Gastrocnemius medialis (tissue), 4 donors: Measurements from ENCODE around the gene ATF1.

Experiments used
- CTCF ChIP-seq, 5 experiments: fragments of 450-650 bp in 3 of 5; fragments of 200-600 bp in 2 of 5; sonication (generic) in 2 of 5; IDR thresholded peaks in 4 of 5; conservative IDR thresholded peaks in 1 of 5; 1 replicate in 4 of 5; 2 replicates in 1 of 5; pipeline ENCODE4 v1.5.1; 2016 to 2019; ENCODE audit warnings: antibody characterized with exemption in 5 of 5, mild to moderate bottlenecking in 3 of 5, moderate library complexity in 3 of 5
- POLR2A ChIP-seq, 2 donors: fragments of 450-650 bp; IDR thresholded peaks; one replicate each; pipeline ENCODE4 v1.6.1; 2017; ENCODE audit warnings: antibody characterized with exemption in 2 of 2, mild to moderate bottlenecking in 2 of 2, moderate library complexity in 2 of 2

DNA sequence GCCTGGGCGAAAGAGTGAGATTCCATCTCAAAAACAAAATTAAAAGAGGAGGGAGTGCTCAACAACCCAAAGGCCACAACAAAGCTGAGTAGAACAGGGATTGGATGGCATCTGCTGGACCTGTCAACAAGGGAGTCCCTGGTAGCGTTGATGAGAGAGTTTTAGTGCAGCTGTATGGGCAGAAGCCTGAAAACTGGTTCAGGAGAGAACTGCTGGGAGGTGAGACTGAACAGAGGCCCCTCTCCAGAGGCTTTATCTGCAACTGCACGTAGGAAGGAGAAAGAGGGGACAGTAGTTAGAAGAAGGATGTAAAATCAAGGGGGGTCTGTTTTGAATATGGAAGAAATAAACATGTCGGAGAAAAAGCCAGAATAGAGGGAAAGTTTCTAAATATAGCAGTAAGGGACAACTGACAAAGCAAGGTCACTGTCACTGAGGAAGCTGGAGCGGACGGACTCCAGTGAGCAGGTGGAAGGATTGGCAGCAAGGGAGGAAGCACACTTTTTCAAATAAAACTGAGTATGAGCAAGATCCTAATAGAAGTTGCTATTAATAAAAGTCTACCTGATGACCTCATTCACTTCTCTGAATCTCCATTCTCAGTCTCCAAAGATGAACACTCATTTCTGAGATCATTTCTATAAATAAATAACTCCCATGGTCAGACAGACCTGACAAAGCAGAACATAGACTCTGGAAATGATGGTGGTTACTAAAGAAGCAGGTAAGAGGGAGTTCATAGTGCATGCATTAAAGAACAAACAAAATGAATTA lies 11.8 kb upstream of the ATF1 start:
- no peak for TF ChIP-seq CTCF (IDR thresholded peaks at IDR 0.05 in 4 of 5, conservative IDR thresholded peaks at IDR 0.05 in 1 of 5)
- TF ChIP-seq POLR2A (IDR thresholded peaks at IDR 0.05) = peak in 1 of 2 donors; percentile 33
